ENCODE data around the gene HPN. TPM values are rescaled to one million over a fixed set of nuclear protein-coding genes. Genes with fewer than 3 reads are reported as not detected.

HPN gene
- total and polyA plus RNA-seq, 7 donors: 0.36 to 1.8 (median 0.66) TPM; not detected in 2

- no peaks in the 10 kb centered on the region for H3K27me3 ChIP-seq
- intact Hi-C loops (cut with DNase I): no loop called here
- H3K4me1 ChIP-seq: peaks cover 0 to 29% (median 23%) of the 10 kb centered on the region in 4 donors
- no peak for DNase-seq
- no peaks in the 10 kb centered on the region for H3K9me3 ChIP-seq
- no peak overlapping the region for H3K4me3 ChIP-seq
- H3K27ac ChIP-seq: no peak overlapping the region
- TF ChIP-seq POLR2A (IDR thresholded peaks at IDR 0.05) (no peak), POLR2AphosphoS5 (IDR thresholded peaks at IDR 0.05) (no peak), EP300 (IDR thresholded peaks at IDR 0.05) (no peak), CTCF (IDR thresholded peaks at IDR 0.05) (no peak)
- 60 to 88% methylated on average over 17 of the region's 17 CpGs for WGBS, 2 donors
- peaks cover 0 to 12% (median 0%) of the 10 kb centered on the region in 4 donors for H3K36me3 ChIP-seq
Observed at GRCh38 chr19:35034005-35034502, 7.5 kb upstream of the HPN start.

GRCh38 chr19:35034588-35035382, 6.7 kb upstream of the HPN start:
- Histone ChIP-seq H3K36me3 (peaks cover 0 to 12% (median 0%) of the 10 kb centered on the region in 4 donors), H3K27ac (no peak overlapping the region), H3K4me3 (no peak overlapping the region), H3K4me1 (peaks cover 0 to 29% (median 24%) of the 10 kb centered on the region in 4 donors), H3K9me3 (no peaks in the 10 kb centered on the region), H3K27me3 (peaks cover 3 to 6% (median 5%) of the 10 kb centered on the region in 3 donors)
- 85 to 89% methylated on average over 17 of the region's 17 CpGs for WGBS, 2 donors
- TF ChIP-seq EP300 (IDR thresholded peaks at IDR 0.05) (no peak), POLR2AphosphoS5 (IDR thresholded peaks at IDR 0.05) (no peak), CTCF (IDR thresholded peaks at IDR 0.05) (no peak), POLR2A (IDR thresholded peaks at IDR 0.05) (no peak)
- intact Hi-C loops (cut with DNase I): no loop called here
- no peak for DNase-seq

- Histone ChIP-seq H3K4me1 (peaks cover 0 to 34% (median 31%) of the 10 kb centered on the region in 4 donors), H3K36me3 (peaks cover 0 to 12% (median 0%) of the 10 kb centered on the region in 4 donors), H3K9me3 (no peaks in the 10 kb centered on the region), H3K4me3 (no peak overlapping the region), H3K27me3 (peaks cover 6 to 33% (median 25%) of the 10 kb centered on the region in 3 donors), H3K27ac (peak overlapping the region; percentile 18 to 64 (median 34))
- WGBS, 2 donors: 65 to 71% methylated on average over 13 of the region's 13 CpGs
- TF ChIP-seq POLR2A (IDR thresholded peaks at IDR 0.05) (no peak), POLR2AphosphoS5 (IDR thresholded peaks at IDR 0.05) (no peak), CTCF (IDR thresholded peaks at IDR 0.05) (no peak), EP300 (IDR thresholded peaks at IDR 0.05) (no peak)
- DNase-seq: no peak
- intact Hi-C loops (cut with DNase I): no loop called here
Observed at GRCh38 chr19:35037716-35038622, 3.6 kb upstream of the HPN start.

- DNase-seq: no peak
- no peaks in the 10 kb centered on the region for H3K9me3 ChIP-seq
- H3K27ac ChIP-seq: peak overlapping the region; percentile 18 to 64 (median 38)
- peaks cover 6 to 33% (median 25%) of the 10 kb centered on the region in 3 donors for H3K27me3 ChIP-seq
- intact Hi-C loops (cut with DNase I): no loop called here
- H3K4me3 ChIP-seq: peak overlapping the region in 1 of 4 donors; percentile 1
- TF ChIP-seq EP300 (IDR thresholded peaks at IDR 0.05): no peak
- TF ChIP-seq POLR2A (IDR thresholded peaks at IDR 0.05): no peak
- TF ChIP-seq POLR2AphosphoS5 (IDR thresholded peaks at IDR 0.05): no peak
- peaks cover 0 to 9% (median 0%) of the 10 kb centered on the region in 4 donors for H3K36me3 ChIP-seq
- peaks cover 0 to 34% (median 31%) of the 10 kb centered on the region in 4 donors for H3K4me1 ChIP-seq
- WGBS, 2 donors: 42 to 48% methylated on average over 17 of the region's 17 CpGs
Observed at GRCh38 chr19:35038623-35039512, 2.7 kb upstream of the HPN start.
